ENCODE data around the gene FUZ. TPM values are rescaled to one million over a fixed set of nuclear protein-coding genes. Genes with fewer than 3 reads are reported as not detected.
A peak's percentile ranks its signal among the peaks of the same experiment; 100 is the strongest.

The FUZ gene
- total RNA-seq, 2 donors from 2014 or later: 7.4 to 14.9 TPM

- H3K4me3 ChIP-seq: peak overlapping the region; percentile 67
- no peak overlapping the region for H3K27ac ChIP-seq
- H3K27me3 ChIP-seq: no peaks in the 10 kb centered on the region
- H3K36me3 ChIP-seq: no peaks in the 10 kb centered on the region
- peaks cover 13% of the 10 kb centered on the region for H3K4me1 ChIP-seq
- H3K9me3 ChIP-seq: no peaks in the 10 kb centered on the region
- no peak for DNase-seq
- peak overlapping the region; percentile 79 to 97 for H3K9ac ChIP-seq (ENCODE audit: low read depth in 2 of 2, low read length in 2 of 2)
- no peak for TF ChIP-seq CTCF (IDR thresholded peaks at IDR 0.05)
- intact Hi-C loops (cut with DNase I): no loop called here
Measured at GRCh38 chr19:49767967-49768581, 45.0 kb downstream of the FUZ start.

- Histone ChIP-seq H3K27me3 (no peaks in the 10 kb centered on the region), H3K9ac (ENCODE audit: low read depth in 2 of 2, low read length in 2 of 2) (peak overlapping the region; percentile 79 to 97), H3K4me1 (peaks cover 13% of the 10 kb centered on the region), H3K9me3 (no peaks in the 10 kb centered on the region), H3K4me3 (peak overlapping the region; percentile 67), H3K36me3 (no peaks in the 10 kb centered on the region), H3K27ac (peak overlapping the region; percentile 55)
- TF ChIP-seq CTCF (IDR thresholded peaks at IDR 0.05): no peak
- DNase-seq: no peak
- intact Hi-C loops (cut with DNase I): no loop called here
Measured at GRCh38 chr19:49767381-49767780, 45.7 kb downstream of the FUZ start.

GRCh38 chr19:49766930-49767299 is 46.2 kb downstream of the FUZ start, which contains the start of gene AP2A1:
Gene AP2A1, plus strand, starts transcription at chr19:49767001. Its CDS starts 133 bp downstream, at chr19:49767134.
- intact Hi-C loops (cut with DNase I): no loop called here
- H3K27me3 ChIP-seq: no peaks in the 10 kb centered on the region
- peaks cover 13% of the 10 kb centered on the region for H3K4me1 ChIP-seq
- H3K9me3 ChIP-seq: no peaks in the 10 kb centered on the region
- no peak for TF ChIP-seq CTCF (IDR thresholded peaks at IDR 0.05)
- H3K36me3 ChIP-seq: no peaks in the 10 kb centered on the region
- no peak for DNase-seq
- H3K9ac ChIP-seq (ENCODE audit: low read depth in 2 of 2, low read length in 2 of 2): peak within 1 kb of the TSS; percentile 79 to 97
- H3K4me3 ChIP-seq: peak within 1 kb of the TSS; percentile 67
- peak within 1 kb of the TSS; percentile 87 for H3K27ac ChIP-seq

- H3K27me3 ChIP-seq: no peaks in the 10 kb centered on the region
- no peak for TF ChIP-seq CTCF (IDR thresholded peaks at IDR 0.05)
- peak overlapping the region; percentile 87 for H3K27ac ChIP-seq
- intact Hi-C loops (cut with DNase I): no loop called here
- H3K9ac ChIP-seq (ENCODE audit: low read depth in 2 of 2, low read length in 2 of 2): peak overlapping the region; percentile 33 to 75
- peaks cover 13% of the 10 kb centered on the region for H3K4me1 ChIP-seq
- H3K9me3 ChIP-seq: no peaks in the 10 kb centered on the region
- DNase-seq: peak; percentile 100
- no peaks in the 10 kb centered on the region for H3K36me3 ChIP-seq
- H3K4me3 ChIP-seq: peak overlapping the region; percentile 67
Measured at GRCh38 chr19:49766007-49766929, 46.8 kb downstream of the FUZ start.

GRCh38 chr19:49764341-49764740 is 48.8 kb downstream of the FUZ start:
- no peak for TF ChIP-seq CTCF (IDR thresholded peaks at IDR 0.05)
- Histone ChIP-seq H3K9me3 (no peaks in the 10 kb centered on the region), H3K27ac (no peak overlapping the region), H3K9ac (ENCODE audit: low read depth in 2 of 2, low read length in 2 of 2) (no peak overlapping the region), H3K27me3 (no peaks in the 10 kb centered on the region), H3K4me1 (peaks cover 13% of the 10 kb centered on the region), H3K36me3 (no peaks in the 10 kb centered on the region), H3K4me3 (no peak overlapping the region)
- DNase-seq: no peak
- intact Hi-C loops (cut with DNase I): no loop called here

Data from colonic mucosa (tissue), 4 donors.